ENCODE measurements around the gene CTAG2. TPM values are rescaled to one million over a fixed set of nuclear protein-coding genes. Genes with fewer than 3 reads are reported as not detected.

The CTAG2 gene
- total and polyA plus RNA-seq, 2 donors (not counting 3 experiments of a cell fraction or from before 2014, with no cell fraction given), result not detected

DNA sequence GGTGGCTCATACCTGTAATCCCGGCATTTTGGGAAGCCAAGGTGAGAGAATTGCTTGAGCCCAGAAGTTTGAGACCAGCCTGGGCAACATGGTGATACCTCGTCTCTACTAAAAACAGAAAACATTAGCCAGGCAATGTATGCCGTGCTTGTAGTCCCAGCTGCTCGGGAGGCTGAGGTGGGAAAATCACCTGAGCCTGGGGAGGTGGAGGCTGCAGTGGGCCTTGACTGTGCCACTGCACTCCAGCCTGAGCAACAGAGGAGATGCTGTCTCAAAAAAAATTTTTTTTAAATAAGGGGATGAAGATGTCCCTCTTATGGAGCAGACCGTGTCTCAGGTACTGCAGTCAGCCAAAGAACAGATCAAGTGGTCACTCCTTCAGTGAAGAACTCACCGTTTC lies 47.8 kb downstream of the CTAG2 start:
- no peak overlapping the region for H3K4me2 ChIP-seq (ENCODE audit: insufficient read depth, low read length)
- no peaks in the 10 kb centered on the region for H4K20me1 ChIP-seq (replicated peaks; ENCODE audit: control insufficient read depth, extremely low read depth, insufficient read depth, low read length)
- H3K36me3 ChIP-seq (ENCODE audit: control insufficient read depth in 2 of 2, extremely low read depth in 1 of 2, insufficient read depth in 2 of 2, low read length in 2 of 2), result no peaks in the 10 kb centered on the region
- no peaks in the 10 kb centered on the region for H3K27me3 ChIP-seq (ENCODE audit: control insufficient read depth in 2 of 2, insufficient read depth in 2 of 2, low read length in 2 of 2)
- TF ChIP-seq, protein P1, sequence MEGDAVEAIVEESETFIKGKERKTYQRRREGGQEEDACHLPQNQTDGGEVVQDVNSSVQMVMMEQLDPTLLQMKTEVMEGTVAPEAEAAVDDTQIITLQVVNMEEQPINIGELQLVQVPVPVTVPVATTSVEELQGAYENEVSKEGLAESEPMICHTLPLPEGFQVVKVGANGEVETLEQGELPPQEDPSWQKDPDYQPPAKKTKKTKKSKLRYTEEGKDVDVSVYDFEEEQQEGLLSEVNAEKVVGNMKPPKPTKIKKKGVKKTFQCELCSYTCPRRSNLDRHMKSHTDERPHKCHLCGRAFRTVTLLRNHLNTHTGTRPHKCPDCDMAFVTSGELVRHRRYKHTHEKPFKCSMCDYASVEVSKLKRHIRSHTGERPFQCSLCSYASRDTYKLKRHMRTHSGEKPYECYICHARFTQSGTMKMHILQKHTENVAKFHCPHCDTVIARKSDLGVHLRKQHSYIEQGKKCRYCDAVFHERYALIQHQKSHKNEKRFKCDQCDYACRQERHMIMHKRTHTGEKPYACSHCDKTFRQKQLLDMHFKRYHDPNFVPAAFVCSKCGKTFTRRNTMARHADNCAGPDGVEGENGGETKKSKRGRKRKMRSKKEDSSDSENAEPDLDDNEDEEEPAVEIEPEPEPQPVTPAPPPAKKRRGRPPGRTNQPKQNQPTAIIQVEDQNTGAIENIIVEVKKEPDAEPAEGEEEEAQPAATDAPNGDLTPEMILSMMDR (IDR thresholded peaks at IDR 0.05; ENCODE audit: extremely low read depth in 1 of 2, insufficient read depth in 1 of 2, low read depth in 1 of 2, low read length in 2 of 2), result no peak
- TF ChIP-seq MYC (IDR thresholded peaks at IDR 0.05; ENCODE audit: low read depth, low read length) (no peak), MAX (IDR thresholded peaks at IDR 0.05; ENCODE audit: insufficient read depth, insufficient read length) (no peak)
- CTCF ChIA-PET, result no interaction called here
- DNase-seq (ENCODE audit: low read depth, low spot score) (no peak), FAIRE-seq (no peak)
- H3K4me3 ChIP-seq (replicated peaks in 1 of 3; ENCODE audit: insufficient read depth in 1 of 3, low read depth in 1 of 3, low read length in 3 of 3), result no peak overlapping the region
- no peak overlapping the region for H3K27ac ChIP-seq (ENCODE audit: insufficient read depth, low read depth, low read length)
- H3K79me2 ChIP-seq (ENCODE audit: control insufficient read depth, insufficient read depth, low read length), result no peaks in the 10 kb centered on the region
- no peaks in the 10 kb centered on the region for H3K9me3 ChIP-seq (replicated peaks; ENCODE audit: control insufficient read depth, insufficient read depth, low read length)
- H3K9me1 ChIP-seq (replicated peaks; ENCODE audit: control insufficient read depth, extremely low read depth, insufficient read depth, low read length), result no peaks in the 10 kb centered on the region
- H3K4me1 ChIP-seq (ENCODE audit: control insufficient read depth, extremely low read depth, insufficient read depth, low read length), result peaks cover 6% of the 10 kb centered on the region
- POLR2A ChIA-PET, result no interaction called here
- no peak overlapping the region for H2AFZ ChIP-seq (ENCODE audit: low read depth, low read length)
- BruUV-seq (replicated peaks), result no TSS peak
- intact Hi-C loops (cut with micrococcal nuclease), result no loop called here
- H3K9ac ChIP-seq (replicated peaks; ENCODE audit: extremely low read depth, insufficient read depth, low read length), result no peak overlapping the region
- dilution Hi-C loops (cut with MboI; ENCODE audit: extremely low pct_ligation_motif_present, low sequenced_read_pairs), result no loop called here

DNA sequence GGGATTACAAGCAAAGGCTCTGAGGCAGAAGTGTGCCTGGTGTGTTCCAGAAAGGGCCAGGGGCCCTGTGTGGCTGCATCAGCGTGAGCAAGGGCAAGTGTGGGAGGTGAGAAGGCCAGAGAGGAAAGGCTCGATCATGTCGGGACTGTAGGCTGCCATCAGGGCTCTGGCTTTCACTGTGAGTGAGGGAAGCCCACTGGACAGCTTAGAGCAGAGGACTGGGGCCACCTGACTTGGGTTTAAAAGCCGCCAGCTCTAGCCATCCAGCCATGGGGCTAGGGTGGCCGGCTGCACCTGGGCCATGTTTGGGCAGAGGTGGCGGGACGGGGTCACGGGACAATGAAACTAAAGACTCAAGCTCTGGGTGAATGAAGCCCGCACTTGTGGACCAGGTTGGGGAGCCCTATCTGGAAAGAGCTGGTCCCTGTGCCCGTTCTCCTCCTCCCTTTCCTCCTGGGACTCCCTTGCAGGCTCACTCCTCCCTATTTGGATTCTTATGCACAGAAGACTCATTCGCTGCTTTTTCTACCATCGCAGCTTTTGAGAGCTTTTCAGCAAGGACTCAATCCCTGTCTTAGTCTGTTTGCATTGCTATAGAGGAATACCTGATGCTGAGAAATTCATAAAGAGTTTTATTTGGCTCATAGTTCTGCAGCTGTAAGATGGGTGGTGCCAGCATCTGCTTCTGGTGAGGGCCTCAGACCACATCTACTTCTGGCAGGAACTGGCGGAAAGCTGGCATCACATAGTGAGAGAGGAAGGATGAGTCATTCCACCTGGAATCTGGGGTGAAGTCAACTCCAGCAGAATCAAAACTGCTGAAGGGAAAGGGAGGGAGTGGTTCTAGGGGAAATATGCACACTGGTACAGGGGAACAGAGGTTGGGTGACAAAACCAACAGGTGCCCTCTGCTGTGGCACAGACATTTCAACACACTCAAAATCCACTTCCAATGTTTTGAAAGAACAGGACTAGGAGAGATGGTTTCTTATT lies 49.6 kb downstream of the CTAG2 start:
- intact Hi-C loops (cut with micrococcal nuclease), result no loop called here
- DNase-seq (ENCODE audit: low read depth, low spot score), result peak; percentile 24
- Histone ChIP-seq H3K27ac (ENCODE audit: insufficient read depth, low read depth, low read length) (no peak overlapping the region), H3K27me3 (ENCODE audit: control insufficient read depth in 2 of 2, insufficient read depth in 2 of 2, low read length in 2 of 2) (no peaks in the 10 kb centered on the region), H4K20me1 (replicated peaks; ENCODE audit: control insufficient read depth, extremely low read depth, insufficient read depth, low read length) (no peaks in the 10 kb centered on the region), H3K9me3 (replicated peaks; ENCODE audit: control insufficient read depth, insufficient read depth, low read length) (no peaks in the 10 kb centered on the region), H3K36me3 (ENCODE audit: control insufficient read depth in 2 of 2, extremely low read depth in 1 of 2, insufficient read depth in 2 of 2, low read length in 2 of 2) (no peaks in the 10 kb centered on the region), H3K9ac (replicated peaks; ENCODE audit: extremely low read depth, insufficient read depth, low read length) (no peak overlapping the region), H3K9me1 (replicated peaks; ENCODE audit: control insufficient read depth, extremely low read depth, insufficient read depth, low read length) (no peaks in the 10 kb centered on the region), H3K4me1 (ENCODE audit: control insufficient read depth, extremely low read depth, insufficient read depth, low read length) (peaks cover 6% of the 10 kb centered on the region), H3K79me2 (ENCODE audit: control insufficient read depth, insufficient read depth, low read length) (no peaks in the 10 kb centered on the region), H3K4me2 (ENCODE audit: insufficient read depth, low read length) (no peak overlapping the region), H2AFZ (ENCODE audit: low read depth, low read length) (no peak overlapping the region), H3K4me3 (replicated peaks in 1 of 3; ENCODE audit: insufficient read depth in 1 of 3, low read depth in 1 of 3, low read length in 3 of 3) (no peak overlapping the region)
- ChIA-PET CTCF (no interaction called here), POLR2A (no interaction called here)
- TF ChIP-seq MYC (IDR thresholded peaks at IDR 0.05; ENCODE audit: low read depth, low read length) (no peak), FOS (IDR thresholded peaks at IDR 0.05; ENCODE audit: borderline replicate concordance, insufficient read depth, low read length) (peak; percentile 50), JUN (IDR thresholded peaks at IDR 0.05; ENCODE audit: borderline replicate concordance, insufficient read depth, insufficient read length, low read depth) (peak; percentile 43)
- FAIRE-seq, result peak; percentile 94
- dilution Hi-C loops (cut with MboI; ENCODE audit: extremely low pct_ligation_motif_present, low sequenced_read_pairs), result no loop called here
- BruUV-seq (replicated peaks), result no TSS peak
